Esophagus squamous epithelium (tissue), 5 donors: ENCODE data around the gene AUTS2. TPM values are rescaled to one million over a fixed set of nuclear protein-coding genes. Genes with fewer than 3 reads are reported as not detected.

Experiments used
- DNase-seq: peaks from one replicate; lab custom pipeline; 2025; lab: John Stamatoyannopoulos, UW
- H3K27ac ChIP-seq, 4 donors: fragments of 200-600 bp; sonication (generic); one replicate each; pipeline ENCODE4 v1.5.1; 2016 to 2019; ENCODE audit warnings: mild to moderate bottlenecking in 1 of 4
- H3K27me3 ChIP-seq, 4 donors: fragments of 200-600 bp; sonication (generic); 1 replicate in 3 of 4; 2 replicates in 1 of 4; pipeline versions ENCODE4 v1.5.1 to v1.6.0; 2017 to 2021; ENCODE audit warnings: antibody characterized with exemption in 1 of 4
- H3K36me3 ChIP-seq, 3 donors: fragments of 200-600 bp; sonication (generic); one replicate each; pipeline ENCODE4 v1.5.1; 2016 to 2019
- H3K4me1 ChIP-seq, 3 donors: fragments of 200-600 bp; sonication (generic); one replicate each; pipeline ENCODE4 v1.5.1; 2017 to 2019
- H3K4me3 ChIP-seq, 4 donors: fragments of 200-600 bp; sonication (generic); 1 replicate in 3 of 4; 2 replicates in 1 of 4; pipeline ENCODE4 v1.5.1; 2016 to 2019; ENCODE audit warnings: mild to moderate bottlenecking in 2 of 4, moderate library complexity in 1 of 4
- H3K9me3 ChIP-seq, 3 donors: fragments of 200-600 bp; sonication (generic); one replicate each; pipeline ENCODE4 v1.5.1; 2016 to 2019
- CTCF ChIP-seq, 6 experiments: fragments of 450-650 bp in 4 of 6; fragments of 200-600 bp in 2 of 6; sonication (generic) in 2 of 6; IDR thresholded peaks; one replicate each; pipeline ENCODE4 v1.5.1; 2016 to 2019; ENCODE audit warnings: antibody characterized with exemption in 6 of 6, mild to moderate bottlenecking in 4 of 6, moderate library complexity in 4 of 6
- POLR2A ChIP-seq, 4 donors: fragments of 450-650 bp; IDR thresholded peaks; one replicate each; pipeline ENCODE4 v1.6.1; 2017; ENCODE audit warnings: antibody characterized with exemption in 4 of 4, mild to moderate bottlenecking in 4 of 4, moderate library complexity in 3 of 4
- WGBS, 2 donors: methylation state at CpG; one replicate each; pipeline ENCODE4 v1.1.5; 2018; 5-methylcytosine and 5-hydroxymethylcytosine counted together
- intact Hi-C: fragments of 100-400 bp; cut with DNase I; formaldehyde crosslinking; loops from one replicate; pipeline ENCODE4 v1.15.0; 2022
- total RNA-seq, 4 donors: library from RNA; depleted of rRNA; stranded (reverse); fragments of >200 nt; gene quantifications; one replicate each; pipeline ENCODE4 v1.1.0, GENCODE V29; 2016
- donor health status: DM: yes; HTN: yes; CAD: no.

Gene AUTS2
- total RNA-seq, 4 donors from 2014 or later: 9.5 to 36.2 (median 23.0) TPM

- TF ChIP-seq CTCF (IDR thresholded peaks at IDR 0.05) (no peak), POLR2A (IDR thresholded peaks at IDR 0.05) (no peak)
- no peak overlapping the region for H3K27ac ChIP-seq
- peaks cover 0 to 15% (median 0%) of the 10 kb centered on the region in 3 donors for H3K36me3 ChIP-seq
- intact Hi-C loops: no loop called here
- peaks cover 0 to 7% (median 0%) of the 10 kb centered on the region in 3 donors for H3K4me1 ChIP-seq
- WGBS, 2 donors: 57 to 77% methylated on average over 7 of the region's 7 CpGs
- H3K27me3 ChIP-seq: no peaks in the 10 kb centered on the region
- H3K9me3 ChIP-seq: peaks cover 0 to 7% (median 4%) of the 10 kb centered on the region in 3 donors
- no peak overlapping the region for H3K4me3 ChIP-seq
- no peak for DNase-seq
Observed at GRCh38 chr7:70607281-70607680, 1009.0 kb downstream of the AUTS2 start.

- intact Hi-C loops: no loop called here
- no peak for TF ChIP-seq CTCF (IDR thresholded peaks at IDR 0.05)
- TF ChIP-seq POLR2A (IDR thresholded peaks at IDR 0.05): no peak
- WGBS, 2 donors: 84 to 100% methylated on average over 1 of the region's 1 CpG
Observed at GRCh38 chr7:70607759-70608158, 1009.5 kb downstream of the AUTS2 start.

GRCh38 chr7:70608229-70608628 is 1010.0 kb downstream of the AUTS2 start:
- no peak for TF ChIP-seq POLR2A (IDR thresholded peaks at IDR 0.05)
- TF ChIP-seq CTCF (IDR thresholded peaks at IDR 0.05): no peak
- DNase-seq: no peak
- Histone ChIP-seq H3K27me3 (no peaks in the 10 kb centered on the region), H3K27ac (no peak overlapping the region), H3K36me3 (peaks cover 0 to 13% (median 0%) of the 10 kb centered on the region in 3 donors), H3K4me1 (peaks cover 0 to 7% (median 0%) of the 10 kb centered on the region in 3 donors), H3K9me3 (peaks cover 0 to 7% (median 4%) of the 10 kb centered on the region in 3 donors), H3K4me3 (no peak overlapping the region)
- intact Hi-C loops: no loop called here
- 52 to 55% methylated on average over 3 of the region's 3 CpGs for WGBS, 2 donors

More at GRCh38 chr7:70607759-70608158, 1009.5 kb downstream of the AUTS2 start:
- Histone ChIP-seq H3K27me3 (no peaks in the 10 kb centered on the region), H3K27ac (no peak overlapping the region), H3K4me3 (no peak overlapping the region), H3K36me3 (peaks cover 0 to 15% (median 0%) of the 10 kb centered on the region in 3 donors), H3K4me1 (peaks cover 0 to 7% (median 0%) of the 10 kb centered on the region in 3 donors), H3K9me3 (peaks cover 0 to 7% (median 4%) of the 10 kb centered on the region in 3 donors)
- DNase-seq: no peak

GRCh38 chr7:70612811-70613210 is 1014.5 kb downstream of the AUTS2 start:
- Histone ChIP-seq H3K4me3 (no peak overlapping the region), H3K27me3 (no peaks in the 10 kb centered on the region), H3K27ac (no peak overlapping the region), H3K36me3 (no peaks in the 10 kb centered on the region), H3K4me1 (peaks cover 11 to 21% (median 12%) of the 10 kb centered on the region in 3 donors), H3K9me3 (no peaks in the 10 kb centered on the region)
- TF ChIP-seq CTCF (IDR thresholded peaks at IDR 0.05) (no peak), POLR2A (IDR thresholded peaks at IDR 0.05) (no peak)
- WGBS, 2 donors: 90 to 92% methylated on average over 3 to 5 of the region's 5 CpGs
- no peak for DNase-seq
- intact Hi-C loops: loop anchor here (10.0 kb wide), 1 partner anchor 82 kb away; no protein-coding TSS in a partner anchor

- Histone ChIP-seq H3K4me1 (peaks cover 11 to 29% (median 12%) of the 10 kb centered on the region in 3 donors), H3K36me3 (no peaks in the 10 kb centered on the region), H3K4me3 (peak overlapping the region in 2 of 4 donors; percentile 7 to 34), H3K27me3 (no peaks in the 10 kb centered on the region), H3K27ac (peak overlapping the region; percentile 9 to 79 (median 67)), H3K9me3 (no peaks in the 10 kb centered on the region)
- TF ChIP-seq POLR2A (IDR thresholded peaks at IDR 0.05) (no peak), CTCF (IDR thresholded peaks at IDR 0.05) (peak in 1 of 6 experiments; percentile 6)
- intact Hi-C loops: loop anchor here (10.0 kb wide), 1 partner anchor 80 kb away; no protein-coding TSS in a partner anchor
- no peak for DNase-seq
- 28 to 38% methylated on average over 5 to 10 of the region's 13 CpGs for WGBS, 2 donors
Observed at GRCh38 chr7:70614237-70615045, 1016.2 kb downstream of the AUTS2 start.
